Measurements from ENCODE around the gene FBLN1.

Gene FBLN1

GRCh38 chr22:45594123-45594941 lies 91.6 kb downstream of the FBLN1 start:
- peaks cover 9 to 10% of the 10 kb centered on the region in 2 experiments for H3K4me1 ChIP-seq (ENCODE audit: control insufficient read depth in 1 of 2, insufficient read depth in 1 of 2, low read depth in 1 of 2, low read length in 1 of 2)
- no peak for TF ChIP-seq CTCF (IDR thresholded peaks at IDR 0.05)
- no peak overlapping the region for H3K4me3 ChIP-seq (ENCODE audit: low read depth in 1 of 2, low read length in 1 of 2)
- H3K36me3 ChIP-seq, result no peaks in the 10 kb centered on the region
- no peaks in the 10 kb centered on the region for H3K9me3 ChIP-seq
- H3K27me3 ChIP-seq, result no peaks in the 10 kb centered on the region
- no peak overlapping the region for H3K27ac ChIP-seq

GRCh38 chr22:45597460-45598192 lies 94.9 kb downstream of the FBLN1 start:
- Histone ChIP-seq H3K9me3 (no peaks in the 10 kb centered on the region), H3K4me3 (ENCODE audit: low read depth in 1 of 2, low read length in 1 of 2) (no peak overlapping the region), H3K4me1 (ENCODE audit: control insufficient read depth in 1 of 2, insufficient read depth in 1 of 2, low read depth in 1 of 2, low read length in 1 of 2) (peaks cover 9 to 10% of the 10 kb centered on the region in 2 experiments), H3K27me3 (no peaks in the 10 kb centered on the region), H3K27ac (no peak overlapping the region), H3K36me3 (no peaks in the 10 kb centered on the region)
- TF ChIP-seq CTCF (IDR thresholded peaks at IDR 0.05), result no peak

DNA sequence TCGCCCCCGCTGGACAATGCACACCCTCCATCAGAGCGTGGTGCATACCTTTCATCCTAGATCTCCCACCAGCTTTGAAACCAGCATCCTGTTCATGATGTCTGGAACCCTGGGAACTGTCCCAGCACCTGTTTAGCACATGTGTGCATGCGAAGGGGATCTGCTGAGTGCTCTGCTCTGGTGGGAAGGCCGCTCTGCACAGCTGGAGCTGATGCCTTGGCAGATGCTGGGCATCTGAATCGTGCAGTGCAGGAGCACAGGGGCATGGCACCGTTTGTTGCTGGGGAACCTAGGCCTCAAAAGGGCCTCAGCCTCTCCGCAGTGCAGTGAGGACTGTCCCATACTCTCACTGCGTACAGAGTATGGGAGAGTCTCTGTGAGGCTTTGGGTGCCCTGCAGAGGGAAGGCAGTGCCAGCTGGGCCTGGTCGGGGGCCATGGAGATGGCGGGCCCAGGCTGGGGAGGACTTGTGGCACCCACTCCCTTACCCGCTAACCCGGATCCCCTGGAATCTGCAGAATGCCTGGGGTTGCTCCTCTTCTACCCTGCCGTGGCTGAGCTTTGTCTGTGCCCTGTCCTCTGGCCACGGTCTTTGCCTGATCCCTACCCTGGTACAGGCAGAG lies 96.0 kb downstream of the FBLN1 start:
- no peaks in the 10 kb centered on the region for H3K27me3 ChIP-seq
- H3K36me3 ChIP-seq, result no peaks in the 10 kb centered on the region
- H3K4me1 ChIP-seq (ENCODE audit: control insufficient read depth in 1 of 2, insufficient read depth in 1 of 2, low read depth in 1 of 2, low read length in 1 of 2), result peaks cover 9 to 10% of the 10 kb centered on the region in 2 experiments
- no peaks in the 10 kb centered on the region for H3K9me3 ChIP-seq
- no peak overlapping the region for H3K27ac ChIP-seq
- TF ChIP-seq CTCF (IDR thresholded peaks at IDR 0.05), result no peak
- no peak overlapping the region for H3K4me3 ChIP-seq (ENCODE audit: low read depth in 1 of 2, low read length in 1 of 2)

DNA sequence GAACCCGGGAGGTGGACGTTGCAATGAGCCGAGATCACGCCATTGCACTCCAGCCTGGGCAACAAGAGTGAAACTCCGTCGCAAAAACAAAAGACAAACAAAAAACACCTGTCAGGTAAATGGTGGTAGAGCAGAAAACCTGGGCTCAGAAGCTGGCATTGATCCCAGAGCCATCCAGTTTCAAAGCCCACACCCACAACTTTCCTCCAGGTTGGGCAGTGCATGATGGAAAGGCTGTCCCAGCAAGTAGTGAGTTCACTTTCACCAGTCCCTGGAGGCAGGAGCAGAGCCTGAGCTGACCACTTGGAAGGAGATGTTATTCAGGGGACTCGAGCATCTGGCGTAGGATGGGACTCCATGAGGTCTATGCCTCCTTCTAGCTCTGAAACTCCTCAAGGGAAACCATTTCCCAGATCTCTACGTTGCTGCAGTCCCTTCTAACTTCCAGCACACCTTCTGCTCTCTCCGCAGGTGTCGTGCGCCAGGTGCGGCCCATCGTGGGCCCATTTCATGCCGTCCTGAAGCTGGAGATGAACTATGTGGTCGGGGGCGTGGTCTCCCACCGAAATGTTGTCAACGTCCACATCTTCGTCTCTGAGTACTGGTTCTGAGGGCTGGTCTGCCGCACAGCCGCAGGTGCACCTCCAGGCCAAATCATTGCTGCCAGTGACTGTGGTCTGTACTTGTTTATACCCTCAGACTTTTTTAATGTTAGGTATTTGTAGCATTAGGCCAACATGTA lies 97.3 kb downstream of the FBLN1 start:
- Histone ChIP-seq H3K27ac (no peak overlapping the region), H3K4me3 (ENCODE audit: low read depth in 1 of 2, low read length in 1 of 2) (no peak overlapping the region), H3K4me1 (ENCODE audit: control insufficient read depth in 1 of 2, insufficient read depth in 1 of 2, low read depth in 1 of 2, low read length in 1 of 2) (peaks cover 10 to 12% of the 10 kb centered on the region in 2 experiments), H3K9me3 (no peaks in the 10 kb centered on the region), H3K36me3 (no peaks in the 10 kb centered on the region), H3K27me3 (no peaks in the 10 kb centered on the region)
- TF ChIP-seq CTCF (IDR thresholded peaks at IDR 0.05), result no peak

Data from neutrophil (primary cell).